GM21390 (cell line): Measurements from ENCODE around the gene LHFPL5.

Experiments used
- ATAC-seq: cut with Tn5 transposase; IDR thresholded peaks from one replicate; pipeline ENCODE4 v1.9.1; 2021; ENCODE audit not compliant: unreplicated experiment

Gene LHFPL5

GRCh38 chr6:35850208-35850607, 45.1 kb downstream of the LHFPL5 start:
- no peak for ATAC-seq

GRCh38 chr6:35852994-35853393, 47.8 kb downstream of the LHFPL5 start:
- no peak for ATAC-seq

GRCh38 chr6:35856250-35856649, 51.1 kb downstream of the LHFPL5 start:
- ATAC-seq, result no peak

DNA sequence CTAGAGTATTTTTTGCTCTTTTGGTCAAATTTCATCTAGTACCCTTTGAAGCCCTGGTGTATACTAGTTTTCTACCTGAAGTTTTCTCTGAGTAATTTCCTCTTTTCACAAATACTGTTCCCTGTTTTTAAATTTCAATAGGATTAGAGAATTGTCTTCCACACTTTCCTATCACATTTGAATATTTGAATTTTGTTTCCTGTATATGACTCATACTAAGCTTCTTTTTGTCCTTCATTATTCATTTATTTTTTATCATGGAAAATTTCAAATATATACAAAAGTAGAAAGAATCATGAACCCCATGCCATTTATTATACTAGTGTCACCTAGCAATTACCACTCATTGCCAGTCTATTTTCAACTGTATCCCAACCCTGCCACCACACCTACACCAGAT, 52.7 kb downstream of the LHFPL5 start:
- no peak for ATAC-seq

GRCh38 chr6:35859367-35859766, 54.2 kb downstream of the LHFPL5 start:
- ATAC-seq, result no peak
